Stomach (tissue), 4 donors: ENCODE measurements around the gene C6orf89.

ENCODE experiments used
- CTCF ChIP-seq, 7 experiments: fragments of 450-650 bp in 4 of 7; fragments of 200-600 bp in 3 of 7; sonication (generic) in 3 of 7; IDR thresholded peaks; one replicate each; pipeline ENCODE4 v1.5.1; 2016 to 2019; ENCODE audit warnings: antibody characterized with exemption in 7 of 7, control low read depth in 2 of 7, mild to moderate bottlenecking in 1 of 7
- EP300 ChIP-seq: sonication (generic); formaldehyde crosslinking; IDR thresholded peaks from one replicate; pipeline ENCODE4 v1.6.1; 2017; ENCODE audit warnings: antibody characterized with exemption
- POLR2A ChIP-seq, 4 donors: fragments of 450-650 bp; IDR thresholded peaks; one replicate each; pipeline ENCODE4 v1.6.1; 2016; ENCODE audit warnings: antibody characterized with exemption in 4 of 4, control low read depth in 2 of 4, mild to moderate bottlenecking in 1 of 4, moderate library complexity in 1 of 4
- POLR2AphosphoS5 ChIP-seq, 3 donors: sonication (generic); formaldehyde crosslinking; IDR thresholded peaks; one replicate each; pipeline ENCODE4 v1.6.1; 2016; ENCODE audit warnings: antibody characterized with exemption in 3 of 3

GRCh38 chr6:36964349-36964748 is 78.6 kb downstream of the C6orf89 start:
- TF ChIP-seq CTCF (IDR thresholded peaks at IDR 0.05) (no peak), POLR2A (IDR thresholded peaks at IDR 0.05) (no peak), POLR2AphosphoS5 (IDR thresholded peaks at IDR 0.05) (no peak), EP300 (no peak)
